ENCODE data around the gene XAB2. TPM values are rescaled to one million over a fixed set of nuclear protein-coding genes. Genes with fewer than 3 reads are reported as not detected.

The XAB2 gene
- total and polyA plus RNA-seq, 2 donors (not counting 1 experiment from before 2014, with no cell fraction given), result 62.7 to 93.8 TPM

DNA sequence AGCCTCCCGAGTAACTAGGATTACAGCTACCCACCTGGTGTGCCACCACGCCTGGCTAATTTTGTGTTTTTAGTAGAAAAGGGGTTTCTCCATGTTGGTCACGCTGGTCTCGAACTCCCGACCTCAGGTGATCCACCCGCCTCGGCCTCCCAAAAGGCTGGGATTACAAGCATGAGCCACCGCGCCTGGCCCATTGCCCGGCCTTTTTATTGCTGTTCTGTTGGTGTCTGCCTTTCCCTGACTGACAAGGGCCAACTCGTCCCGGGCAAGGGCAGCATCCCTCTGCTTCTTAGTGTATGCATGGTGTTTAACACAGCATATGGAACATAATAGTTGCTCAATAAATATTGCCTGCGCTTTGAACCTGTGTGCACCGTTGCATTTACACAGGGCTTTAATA lies 33.3 kb upstream of the XAB2 start:
- H3K4me1 ChIP-seq (ENCODE audit: control insufficient read depth in 2 of 2, insufficient read depth in 2 of 2, low read length in 2 of 2), result peaks cover 7 to 13% of the 10 kb centered on the region in 2 donors
- peaks cover 0 to 5% (median 1%) of the 10 kb centered on the region in 4 experiments for H3K27me3 ChIP-seq (replicated peaks in 1 of 4; ENCODE audit: control extremely low read depth in 1 of 4, control insufficient read depth in 3 of 4, insufficient read depth in 4 of 4, low read length in 3 of 4)
- TF ChIP-seq EZH2 (IDR thresholded peaks at IDR 0.05; ENCODE audit: borderline replicate concordance, insufficient read depth, low read depth, low read length, poor library complexity, severe bottlenecking), result no peak
- TF ChIP-seq, protein P1, sequence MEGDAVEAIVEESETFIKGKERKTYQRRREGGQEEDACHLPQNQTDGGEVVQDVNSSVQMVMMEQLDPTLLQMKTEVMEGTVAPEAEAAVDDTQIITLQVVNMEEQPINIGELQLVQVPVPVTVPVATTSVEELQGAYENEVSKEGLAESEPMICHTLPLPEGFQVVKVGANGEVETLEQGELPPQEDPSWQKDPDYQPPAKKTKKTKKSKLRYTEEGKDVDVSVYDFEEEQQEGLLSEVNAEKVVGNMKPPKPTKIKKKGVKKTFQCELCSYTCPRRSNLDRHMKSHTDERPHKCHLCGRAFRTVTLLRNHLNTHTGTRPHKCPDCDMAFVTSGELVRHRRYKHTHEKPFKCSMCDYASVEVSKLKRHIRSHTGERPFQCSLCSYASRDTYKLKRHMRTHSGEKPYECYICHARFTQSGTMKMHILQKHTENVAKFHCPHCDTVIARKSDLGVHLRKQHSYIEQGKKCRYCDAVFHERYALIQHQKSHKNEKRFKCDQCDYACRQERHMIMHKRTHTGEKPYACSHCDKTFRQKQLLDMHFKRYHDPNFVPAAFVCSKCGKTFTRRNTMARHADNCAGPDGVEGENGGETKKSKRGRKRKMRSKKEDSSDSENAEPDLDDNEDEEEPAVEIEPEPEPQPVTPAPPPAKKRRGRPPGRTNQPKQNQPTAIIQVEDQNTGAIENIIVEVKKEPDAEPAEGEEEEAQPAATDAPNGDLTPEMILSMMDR (IDR thresholded peaks at IDR 0.05), result no peak
- H3K9me3 Mint-ChIP-seq (ENCODE audit: insufficient read depth), result no peaks in the 10 kb centered on the region
- DNase-seq (no peak), ATAC-seq (ENCODE audit: low read depth) (no peak)
- H3K4me3 Mint-ChIP-seq, result no peak overlapping the region
- no peak overlapping the region for H3K27ac Mint-ChIP-seq
- no peak overlapping the region for H3K4me2 ChIP-seq (replicated peaks; ENCODE audit: low read depth, low read length, poor library complexity, severe bottlenecking)
- H3K27me3 Mint-ChIP-seq, result peaks cover 10% of the 10 kb centered on the region
- intact Hi-C loops (cut with micrococcal nuclease), result no loop called here
- H3K9me3 ChIP-seq (ENCODE audit: control extremely low read depth in 1 of 3, control insufficient read depth in 2 of 3, insufficient read depth in 1 of 3, low read length in 2 of 3), result no peaks in the 10 kb centered on the region
- no peaks in the 10 kb centered on the region for H3K79me2 ChIP-seq (ENCODE audit: control insufficient read depth, insufficient read depth, low read length)
- H3K4me1 Mint-ChIP-seq, result peaks cover 9% of the 10 kb centered on the region
- no peak overlapping the region for H2AFZ ChIP-seq (ENCODE audit: insufficient read depth, low read depth, low read length, poor library complexity, severe bottlenecking)
- 88% methylated on average over 9 of the region's 14 CpGs for WGBS (ENCODE audit: insufficient coverage)
- POLR2A ChIA-PET, result no interaction called here
- no peak overlapping the region for H3K4me3 ChIP-seq (ENCODE audit: control extremely low read depth in 1 of 5, extremely low read depth in 1 of 5, insufficient read depth in 1 of 5, low read depth in 2 of 5, low read length in 4 of 5)
- H3K9ac ChIP-seq (ENCODE audit: low read length), result no peak overlapping the region
- H3K36me3 ChIP-seq (replicated peaks in 1 of 2; ENCODE audit: control extremely low read depth in 1 of 2, control insufficient read depth in 1 of 2, extremely low read depth in 1 of 2, insufficient read depth in 2 of 2, low read length in 1 of 2), result no peaks in the 10 kb centered on the region
- CTCF ChIA-PET, result interaction anchor here (1.4 to 2.8 kb wide), 3 partner anchors 10 to 94 kb away, joined by 3 to 12 read pairs (median 5); no protein-coding TSS in a partner anchor
- no peak overlapping the region for H3K27ac ChIP-seq (ENCODE audit: low read length in 2 of 2)
- no peaks in the 10 kb centered on the region for H4K20me1 ChIP-seq (ENCODE audit: control insufficient read depth, insufficient read depth, low read length, poor library complexity, severe bottlenecking)

DNA sequence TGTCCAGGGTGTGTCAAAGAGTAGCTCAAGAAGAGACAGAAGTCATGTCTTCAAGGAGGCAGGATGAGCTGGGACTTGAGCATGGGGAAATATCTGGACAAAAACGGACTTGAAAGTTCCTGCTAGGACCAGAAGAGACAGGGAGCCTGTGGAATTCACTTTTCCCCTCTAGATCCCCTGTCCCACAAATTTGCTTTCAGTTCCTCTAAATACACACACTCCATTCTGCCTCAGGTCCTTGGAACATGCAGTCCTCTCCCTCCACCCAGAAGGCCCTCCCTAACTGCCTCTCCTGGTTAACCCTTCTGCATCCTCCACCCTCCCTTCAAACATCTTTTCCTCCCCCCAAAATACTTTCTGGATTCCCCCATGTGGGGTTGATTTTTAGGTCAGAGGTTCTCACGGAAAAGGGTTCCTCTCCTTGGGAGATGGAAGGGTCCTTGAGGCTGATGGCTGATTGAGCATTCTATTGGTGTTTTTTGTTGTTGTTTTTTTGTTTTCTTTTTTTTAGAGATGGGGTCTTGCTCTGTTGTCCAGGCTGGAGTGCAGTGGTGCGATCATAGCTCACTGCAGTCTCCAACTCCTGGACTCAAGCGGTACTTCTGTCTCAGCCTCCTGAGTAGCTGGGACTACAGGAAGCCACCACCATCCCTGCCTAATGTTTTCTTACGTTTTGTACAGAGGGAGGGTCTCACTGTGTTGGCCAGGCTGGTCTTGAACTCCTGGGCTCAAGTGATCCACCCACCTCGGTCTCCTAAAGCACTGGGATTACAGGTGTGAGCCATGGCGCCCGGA lies 32.6 kb upstream of the XAB2 start:
- no peaks in the 10 kb centered on the region for H3K79me2 ChIP-seq (ENCODE audit: control insufficient read depth, insufficient read depth, low read length)
- H3K36me3 ChIP-seq (replicated peaks in 1 of 2; ENCODE audit: control extremely low read depth in 1 of 2, control insufficient read depth in 1 of 2, extremely low read depth in 1 of 2, insufficient read depth in 2 of 2, low read length in 1 of 2), result no peaks in the 10 kb centered on the region
- TF ChIP-seq, protein P1 (IDR thresholded peaks at IDR 0.05), result no peak
- no peak for TF ChIP-seq EZH2 (IDR thresholded peaks at IDR 0.05; ENCODE audit: borderline replicate concordance, insufficient read depth, low read depth, low read length, poor library complexity, severe bottlenecking)
- no peak overlapping the region for H3K4me2 ChIP-seq (replicated peaks; ENCODE audit: low read depth, low read length, poor library complexity, severe bottlenecking)
- ChIA-PET CTCF (interaction anchor here (0.5 to 1.7 kb wide), 4 partner anchors 10 to 121 kb away, joined by 3 to 5 read pairs (median 4); partner anchors contain the start of gene TRAPPC5), POLR2A (no interaction called here)
- H2AFZ ChIP-seq (ENCODE audit: insufficient read depth, low read depth, low read length, poor library complexity, severe bottlenecking), result no peak overlapping the region
- peaks cover 9% of the 10 kb centered on the region for H3K27me3 Mint-ChIP-seq
- intact Hi-C loops (cut with micrococcal nuclease), result no loop called here
- peaks cover 9 to 18% of the 10 kb centered on the region in 2 donors for H3K4me1 ChIP-seq (ENCODE audit: control insufficient read depth in 2 of 2, insufficient read depth in 2 of 2, low read length in 2 of 2)
- no peak overlapping the region for H3K27ac ChIP-seq (ENCODE audit: low read length in 2 of 2)
- ATAC-seq (ENCODE audit: low read depth) (no peak), DNase-seq (no peak)
- no peaks in the 10 kb centered on the region for H4K20me1 ChIP-seq (ENCODE audit: control insufficient read depth, insufficient read depth, low read length, poor library complexity, severe bottlenecking)
- peaks cover 10% of the 10 kb centered on the region for H3K4me1 Mint-ChIP-seq
- H3K9me3 ChIP-seq (ENCODE audit: control extremely low read depth in 1 of 3, control insufficient read depth in 2 of 3, insufficient read depth in 1 of 3, low read length in 2 of 3), result no peaks in the 10 kb centered on the region
- H3K4me3 Mint-ChIP-seq, result no peak overlapping the region
- no peaks in the 10 kb centered on the region for H3K9me3 Mint-ChIP-seq (ENCODE audit: insufficient read depth)
- no peak overlapping the region for H3K27ac Mint-ChIP-seq
- 84% methylated on average over 5 of the region's 8 CpGs for WGBS (ENCODE audit: insufficient coverage)
- H3K9ac ChIP-seq (ENCODE audit: low read length), result no peak overlapping the region
- H3K27me3 ChIP-seq (replicated peaks in 1 of 4; ENCODE audit: control extremely low read depth in 1 of 4, control insufficient read depth in 3 of 4, insufficient read depth in 4 of 4, low read length in 3 of 4), result peaks cover 0 to 5% (median 1%) of the 10 kb centered on the region in 4 experiments
- H3K4me3 ChIP-seq (ENCODE audit: control extremely low read depth in 1 of 5, extremely low read depth in 1 of 5, insufficient read depth in 1 of 5, low read depth in 2 of 5, low read length in 4 of 5), result no peak overlapping the region

All from B cell (primary cell).